DND-41 (cell line): ENCODE measurements around the gene TWIST2.

ENCODE experiments used
- CTCF ChIP-seq: IDR thresholded peaks from 2 replicates; pipeline ENCODE4 v1.5.1; 2012; ENCODE audit warnings: borderline replicate concordance, low read length, moderate library complexity, mild to moderate bottlenecking; ENCODE audit not compliant: poor library complexity, severe bottlenecking; ENCODE audit errors: extremely low read depth
- EZH2 ChIP-seq: IDR thresholded peaks from 3 replicates; pipeline ENCODE4 v1.6.1; 2012; ENCODE audit warnings: borderline replicate concordance, low read depth, mild to moderate bottlenecking, moderate library complexity, low read length, inconsistent platforms; ENCODE audit not compliant: severe bottlenecking

- TF ChIP-seq CTCF (no peak), EZH2 (no peak)
Observed at GRCh38 chr2:238822955-238823354, 24.9 kb upstream of the TWIST2 start.
